ENCODE data around the gene HDAC9. TPM values are rescaled to one million over a fixed set of nuclear protein-coding genes. Genes with fewer than 3 reads are reported as not detected.

HDAC9 gene
- total RNA-seq, 2 donors from 2014 or later = 4.9 to 12.9 TPM

GRCh38 chr7:18524248-18524647, 28.7 kb downstream of the HDAC9 start:
- intact Hi-C loops (cut with DNase I) = no loop called here
- ATAC-seq = no peak
- Histone ChIP-seq H3K4me1 (no peaks in the 10 kb centered on the region), H3K27ac (no peak overlapping the region), H3K27me3 (no peaks in the 10 kb centered on the region), H3K36me3 (replicated peaks in 1 of 2; ENCODE audit: insufficient read depth in 1 of 2, low read depth in 2 of 2) (no peaks in the 10 kb centered on the region), H3K4me3 (no peak overlapping the region), H3K9me3 (no peaks in the 10 kb centered on the region)
- DNase-seq = no peak
- TF ChIP-seq CTCF (IDR thresholded peaks at IDR 0.05) (no peak), POLR2A (IDR thresholded peaks at IDR 0.05) (no peak)
- 40 to 69% methylated on average over 3 of the region's 3 CpGs for WGBS, 2 donors

GRCh38 chr7:18526368-18526878, 30.9 kb downstream of the HDAC9 start:
- H3K27me3 ChIP-seq = no peaks in the 10 kb centered on the region
- H3K36me3 ChIP-seq (replicated peaks in 1 of 2; ENCODE audit: insufficient read depth in 1 of 2, low read depth in 2 of 2) = no peaks in the 10 kb centered on the region
- no peak for TF ChIP-seq POLR2A (IDR thresholded peaks at IDR 0.05)
- no peak for TF ChIP-seq CTCF (IDR thresholded peaks at IDR 0.05)
- H3K27ac ChIP-seq = no peak overlapping the region
- intact Hi-C loops (cut with DNase I) = no loop called here
- no peaks in the 10 kb centered on the region for H3K4me1 ChIP-seq
- ATAC-seq (no peak), DNase-seq (no peak)
- H3K9me3 ChIP-seq = no peaks in the 10 kb centered on the region
- no peak overlapping the region for H3K4me3 ChIP-seq

GRCh38 chr7:18529239-18529638, 33.7 kb downstream of the HDAC9 start:
- Histone ChIP-seq H3K36me3 (replicated peaks in 1 of 2; ENCODE audit: insufficient read depth in 1 of 2, low read depth in 2 of 2) (no peaks in the 10 kb centered on the region), H3K9me3 (no peaks in the 10 kb centered on the region), H3K27me3 (no peaks in the 10 kb centered on the region), H3K4me1 (no peaks in the 10 kb centered on the region), H3K4me3 (no peak overlapping the region), H3K27ac (no peak overlapping the region)
- DNase-seq (no peak), ATAC-seq (no peak)
- TF ChIP-seq CTCF (IDR thresholded peaks at IDR 0.05) = no peak
- no peak for TF ChIP-seq POLR2A (IDR thresholded peaks at IDR 0.05)
- intact Hi-C loops (cut with DNase I) = no loop called here
- 40 to 53% methylated on average over 1 of the region's 1 CpG for WGBS, 2 donors

GRCh38 chr7:18530224-18531179, 35.0 kb downstream of the HDAC9 start:
- Histone ChIP-seq H3K36me3 (replicated peaks in 1 of 2; ENCODE audit: insufficient read depth in 1 of 2, low read depth in 2 of 2) (no peaks in the 10 kb centered on the region), H3K27me3 (no peaks in the 10 kb centered on the region), H3K4me1 (no peaks in the 10 kb centered on the region), H3K4me3 (no peak overlapping the region), H3K27ac (no peak overlapping the region), H3K9me3 (no peaks in the 10 kb centered on the region)
- TF ChIP-seq CTCF (IDR thresholded peaks at IDR 0.05) (no peak), POLR2A (IDR thresholded peaks at IDR 0.05) (no peak)
- intact Hi-C loops (cut with DNase I) = no loop called here
- WGBS, 2 donors = 62 to 64% methylated on average over 5 of the region's 5 CpGs
- no peak for DNase-seq
- no peak for ATAC-seq
